ENCODE data around the gene POTEH.
"Not testable (repeated sequence)": the region's sequence is repeated elsewhere in the genome, so short reads cannot be mapped to it uniquely, and the experiment has no call there.

Gene POTEH

GRCh38 chr22:15759443-15760097, 69.7 kb downstream of the POTEH start:
- H3K27ac Mint-ChIP-seq; H3K4me1 Mint-ChIP-seq (ENCODE audit: low read depth in 2 of 2); H3K27me3 Mint-ChIP-seq; ATAC-seq (replicated peaks); DNase-seq; H3K36me3 Mint-ChIP-seq (ENCODE audit: insufficient read depth); H3K9me3 Mint-ChIP-seq; H3K4me3 Mint-ChIP-seq: not testable (repeated sequence)

DNA sequence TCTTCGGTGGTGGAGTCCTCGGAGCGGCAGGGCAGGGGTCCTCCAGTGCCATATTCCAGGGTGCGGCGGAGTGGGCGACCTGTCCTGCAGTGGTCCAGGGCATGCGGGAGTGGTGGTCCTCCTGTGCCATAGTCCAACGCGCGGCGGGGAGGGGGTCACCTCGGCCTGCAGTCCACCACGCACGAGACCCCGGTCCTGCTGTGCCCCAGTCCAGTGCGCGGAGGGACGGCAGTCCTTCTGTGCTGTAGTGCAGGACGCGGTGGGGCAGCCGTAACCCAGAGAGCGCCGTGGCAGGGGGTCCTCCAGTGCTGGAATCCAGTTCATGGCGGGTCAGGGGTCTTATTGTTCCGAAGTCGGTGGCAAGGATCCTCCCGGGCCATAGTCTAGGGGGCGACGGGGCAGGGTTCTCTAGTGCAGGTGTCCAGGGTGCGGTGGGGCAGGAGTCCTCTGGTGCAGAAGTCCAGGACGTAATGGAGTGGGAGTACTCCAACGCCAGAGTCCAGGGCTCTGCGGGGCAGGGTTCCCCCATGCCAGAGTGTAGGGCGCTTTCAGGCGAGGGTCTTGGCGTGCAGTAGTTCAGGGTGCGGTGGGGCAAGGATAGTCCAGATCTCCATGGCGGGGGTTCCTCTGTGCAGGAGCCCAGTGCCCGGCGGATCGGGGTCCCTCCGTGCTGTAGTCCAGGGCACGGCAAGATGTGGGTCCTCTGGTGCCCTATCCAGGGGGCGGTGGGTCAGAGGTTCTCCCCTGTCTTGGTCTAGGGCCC, 70.7 kb downstream of the POTEH start:
- not testable (repeated sequence) for H3K27me3 Mint-ChIP-seq; DNase-seq; H3K4me3 Mint-ChIP-seq; H3K36me3 Mint-ChIP-seq (ENCODE audit: insufficient read depth); ATAC-seq (replicated peaks); H3K4me1 Mint-ChIP-seq (ENCODE audit: low read depth in 2 of 2); H3K27ac Mint-ChIP-seq; H3K9me3 Mint-ChIP-seq

DNA sequence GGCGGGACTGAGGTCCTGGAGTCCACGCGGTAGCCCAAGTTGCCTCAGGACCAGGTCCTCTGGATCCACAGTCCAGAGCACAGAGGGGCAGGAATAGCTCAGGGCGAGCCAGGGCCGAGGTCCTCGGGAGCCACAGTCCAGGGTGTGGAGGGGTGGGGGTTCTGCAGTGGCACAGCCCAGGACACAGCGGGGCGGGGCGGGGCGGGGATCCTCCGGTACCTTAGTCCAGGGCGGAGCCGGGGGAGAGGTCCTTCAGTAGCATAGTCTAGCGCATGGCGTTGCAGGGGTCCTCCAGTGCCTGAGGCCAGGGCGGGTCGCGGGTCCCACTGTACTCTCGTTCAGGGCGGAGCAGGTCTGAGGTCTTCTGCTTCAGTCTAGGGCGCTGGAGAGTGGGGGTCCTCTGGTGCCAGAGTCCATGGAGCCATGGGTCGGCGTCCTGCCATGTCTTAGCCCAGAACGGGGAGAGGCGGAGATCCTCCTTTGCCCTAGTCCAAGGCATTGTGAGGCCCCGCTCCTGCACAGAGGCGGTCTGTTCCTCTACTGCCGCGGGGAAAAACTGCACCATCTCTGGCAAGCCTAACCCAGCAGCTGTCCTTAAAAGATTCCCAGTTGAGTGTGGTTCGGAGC, 71.4 kb downstream of the POTEH start:
- H3K4me3 Mint-ChIP-seq; ATAC-seq (replicated peaks); H3K27me3 Mint-ChIP-seq; H3K9me3 Mint-ChIP-seq; DNase-seq; H3K36me3 Mint-ChIP-seq (ENCODE audit: insufficient read depth); H3K27ac Mint-ChIP-seq; H3K4me1 Mint-ChIP-seq (ENCODE audit: low read depth in 2 of 2): not testable (repeated sequence)

DNA sequence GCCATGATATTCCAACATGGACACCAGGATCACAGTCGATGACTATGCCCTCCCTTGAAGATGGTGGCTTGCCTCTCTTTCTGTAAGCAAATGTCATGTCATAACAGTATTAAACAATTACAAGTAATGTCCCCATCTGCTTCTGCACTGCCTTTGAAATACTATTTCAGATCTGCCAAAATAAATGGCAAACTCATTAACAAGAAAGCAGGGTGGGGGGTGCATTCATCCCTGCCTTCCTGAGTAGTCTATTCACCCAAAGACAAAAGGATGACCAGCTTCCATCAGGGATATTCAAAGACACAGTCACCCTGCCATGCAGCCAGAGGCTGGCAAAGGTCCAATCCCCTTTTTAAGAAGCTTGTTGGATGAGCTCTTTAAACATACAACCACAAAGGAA, 73.7 kb downstream of the POTEH start:
- H3K36me3 Mint-ChIP-seq (ENCODE audit: insufficient read depth); H3K4me1 Mint-ChIP-seq (ENCODE audit: low read depth in 2 of 2); ATAC-seq (replicated peaks); H3K27ac Mint-ChIP-seq; H3K9me3 Mint-ChIP-seq; H3K27me3 Mint-ChIP-seq; DNase-seq; H3K4me3 Mint-ChIP-seq: not testable (repeated sequence)
